K562 (cell line): ENCODE measurements around the gene FOXD2. TPM values are rescaled to one million over a fixed set of nuclear protein-coding genes. Genes with fewer than 3 reads are reported as not detected.

Experiments used
- CEBPG ChIP-seq, 3 experiments: fragments of 200-800 bp in 1 of 3; sonication (Bioruptor generic) in 1 of 3; sonication (generic) in 1 of 3; formaldehyde crosslinking in 1 of 3; IDR thresholded peaks in 2 of 3; conservative IDR thresholded peaks in 1 of 3; 2 replicates each; pipeline versions ENCODE4 v1.6.1 to v1.8.0; 2016 to 2022; ENCODE audit warnings: missing compliant biosample characterization in 2 of 3, missing genetic modification characterization in 2 of 3, mild to moderate bottlenecking in 1 of 3, missing genetic modification reagents in 1 of 3
- CREB1 ChIP-seq, 2 experiments: sonication (generic) in 1 of 2; formaldehyde crosslinking in 1 of 2; IDR thresholded peaks; 2 replicates each; pipeline versions ENCODE4 v1.6.1 to v1.8.0; 2012 to 2022; ENCODE audit warnings: inconsistent platforms in 1 of 2, mild to moderate bottlenecking in 1 of 2, missing genetic modification reagents in 1 of 2, moderate library complexity in 1 of 2
- CSDE1 ChIP-seq, 2 experiments: fragments of 450-650 bp; IDR thresholded peaks; 2 replicates each; pipeline ENCODE4 v1.6.1; 2016; ENCODE audit warnings: mild to moderate bottlenecking in 1 of 2
- DPF2 ChIP-seq: fragments of 450-650 bp; IDR thresholded peaks from 2 replicates; pipeline ENCODE4 v1.6.1; 2016
- VEZF1 ChIP-seq: fragments of 200-800 bp; sonication (Bioruptor generic); IDR thresholded peaks from 2 replicates; pipeline ENCODE4 v1.6.1; 2017; ENCODE audit warnings: missing genetic modification characterization, missing compliant biosample characterization
- ZBED1 ChIP-seq: IDR thresholded peaks from 2 replicates; pipeline ENCODE4 v1.6.1; 2014
- ZBTB8A ChIP-seq: fragments of 450-650 bp; IDR thresholded peaks from 2 replicates; pipeline ENCODE4 v1.6.1; 2018; ENCODE audit warnings: mild to moderate bottlenecking, moderate library complexity; ENCODE audit not compliant: partially characterized antibody
- ZNF174 ChIP-seq: fragments of 250-450 bp; sonication (Bioruptor Pico); IDR thresholded peaks from 2 replicates; pipeline ENCODE4 v1.4.0; 2020; ENCODE audit warnings: mild to moderate bottlenecking
- ZNF217 ChIP-seq: sonication (generic); formaldehyde crosslinking; IDR thresholded peaks from 2 replicates; pipeline ENCODE4 v1.8.0; 2022; ENCODE audit warnings: mild to moderate bottlenecking, missing genetic modification reagents
- ZNF384 ChIP-seq: IDR thresholded peaks from 2 replicates; pipeline ENCODE4 v1.6.1; 2012; ENCODE audit warnings: low read depth, low read length, improper control_type of control experiment
- ZZZ3 ChIP-seq: fragments of 450-650 bp; IDR thresholded peaks from 2 replicates; pipeline ENCODE4 v1.6.1; 2016; ENCODE audit warnings: antibody characterized with exemption, mild to moderate bottlenecking, moderate library complexity
- polyA plus RNA-seq, 8 experiments: library from polyadenylated mRNA; depleted of rRNA in 4 of 8; stranded (reverse) in 5 of 8; unstranded in 3 of 8; fragments of >200 nt; fragmentation: Nextera tagmentation in 2 of 8; fragmentation: Illumina TruSeq in 1 of 8; extraction: Ambion mirVana in 2 of 8; extraction: Trizol in 1 of 8; gene quantifications; 2 replicates each; pipeline versions ENCODE4 v1.2.1 to v1.2.3, GENCODE V29; 2011 to 2014; ENCODE audit warnings: inconsistent platforms in 1 of 8, missing spikeins in 1 of 8
- total RNA-seq, 7 experiments: library from RNA; depleted of rRNA in 6 of 7; stranded (reverse); fragments of >200 nt in 6 of 7; fragmentation: Illumina TruSeq in 2 of 7; extraction: Trizol in 2 of 7; gene quantifications; 2 replicates each; pipeline versions ENCODE4 v1.2.1 to v1.2.3, GENCODE V29; 2011 to 2021; ENCODE audit warnings: low replicate concordance in 1 of 7
- TF ChIP-seq, protein P1 (sequence below): fragments of 200-800 bp; sonication (Bioruptor generic); IDR thresholded peaks from 2 replicates; pipeline ENCODE4 v1.6.1; 2017; ENCODE audit warnings: missing genetic modification characterization, missing compliant biosample characterization
- TF ChIP-seq, protein P2 (sequence below), 2 experiments: fragments of 450-650 bp; IDR thresholded peaks; 2 replicates each; pipeline ENCODE4 v1.6.1; 2016; ENCODE audit warnings: mild to moderate bottlenecking in 2 of 2, borderline replicate concordance in 1 of 2, low read depth in 1 of 2, moderate library complexity in 1 of 2

The FOXD2 gene
- total and polyA plus RNA-seq, 9 of the 15 experiments (the other 6 are each of a cell fraction or from before 2014, with no cell fraction given): 0.06 to 1.2 (median 0.22) TPM

- TF ChIP-seq CREB1 (IDR thresholded peaks at IDR 0.05): no peak
- TF ChIP-seq CREB1 (CRISPR knock-in tag; IDR thresholded peaks at IDR 0.05): no peak
- no peak for TF ChIP-seq CSDE1 (IDR thresholded peaks at IDR 0.05)
- TF ChIP-seq, protein P1, sequence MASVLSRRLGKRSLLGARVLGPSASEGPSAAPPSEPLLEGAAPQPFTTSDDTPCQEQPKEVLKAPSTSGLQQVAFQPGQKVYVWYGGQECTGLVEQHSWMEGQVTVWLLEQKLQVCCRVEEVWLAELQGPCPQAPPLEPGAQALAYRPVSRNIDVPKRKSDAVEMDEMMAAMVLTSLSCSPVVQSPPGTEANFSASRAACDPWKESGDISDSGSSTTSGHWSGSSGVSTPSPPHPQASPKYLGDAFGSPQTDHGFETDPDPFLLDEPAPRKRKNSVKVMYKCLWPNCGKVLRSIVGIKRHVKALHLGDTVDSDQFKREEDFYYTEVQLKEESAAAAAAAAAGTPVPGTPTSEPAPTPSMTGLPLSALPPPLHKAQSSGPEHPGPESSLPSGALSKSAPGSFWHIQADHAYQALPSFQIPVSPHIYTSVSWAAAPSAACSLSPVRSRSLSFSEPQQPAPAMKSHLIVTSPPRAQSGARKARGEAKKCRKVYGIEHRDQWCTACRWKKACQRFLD (CRISPR knock-in tag): 0 out of 2 replicates have a peak, but pooled peaks have one; percentile 1
- TF ChIP-seq DPF2: no peak
- 0 out of 2 replicates have a peak, but pooled peaks have one; percentile 9 for TF ChIP-seq CEBPG (CRISPR knock-in tag; IDR thresholded peaks at IDR 0.05)
- no peak for TF ChIP-seq CEBPG (tag; conservative IDR thresholded peaks at IDR 0.05 in 1 of 2, IDR thresholded peaks at IDR 0.05 in 1 of 2)
- TF ChIP-seq ZNF217 (CRISPR knock-in tag): no peak
- no peak for TF ChIP-seq VEZF1 (CRISPR knock-in tag)
- TF ChIP-seq ZNF174: no peak
- TF ChIP-seq, protein P2, sequence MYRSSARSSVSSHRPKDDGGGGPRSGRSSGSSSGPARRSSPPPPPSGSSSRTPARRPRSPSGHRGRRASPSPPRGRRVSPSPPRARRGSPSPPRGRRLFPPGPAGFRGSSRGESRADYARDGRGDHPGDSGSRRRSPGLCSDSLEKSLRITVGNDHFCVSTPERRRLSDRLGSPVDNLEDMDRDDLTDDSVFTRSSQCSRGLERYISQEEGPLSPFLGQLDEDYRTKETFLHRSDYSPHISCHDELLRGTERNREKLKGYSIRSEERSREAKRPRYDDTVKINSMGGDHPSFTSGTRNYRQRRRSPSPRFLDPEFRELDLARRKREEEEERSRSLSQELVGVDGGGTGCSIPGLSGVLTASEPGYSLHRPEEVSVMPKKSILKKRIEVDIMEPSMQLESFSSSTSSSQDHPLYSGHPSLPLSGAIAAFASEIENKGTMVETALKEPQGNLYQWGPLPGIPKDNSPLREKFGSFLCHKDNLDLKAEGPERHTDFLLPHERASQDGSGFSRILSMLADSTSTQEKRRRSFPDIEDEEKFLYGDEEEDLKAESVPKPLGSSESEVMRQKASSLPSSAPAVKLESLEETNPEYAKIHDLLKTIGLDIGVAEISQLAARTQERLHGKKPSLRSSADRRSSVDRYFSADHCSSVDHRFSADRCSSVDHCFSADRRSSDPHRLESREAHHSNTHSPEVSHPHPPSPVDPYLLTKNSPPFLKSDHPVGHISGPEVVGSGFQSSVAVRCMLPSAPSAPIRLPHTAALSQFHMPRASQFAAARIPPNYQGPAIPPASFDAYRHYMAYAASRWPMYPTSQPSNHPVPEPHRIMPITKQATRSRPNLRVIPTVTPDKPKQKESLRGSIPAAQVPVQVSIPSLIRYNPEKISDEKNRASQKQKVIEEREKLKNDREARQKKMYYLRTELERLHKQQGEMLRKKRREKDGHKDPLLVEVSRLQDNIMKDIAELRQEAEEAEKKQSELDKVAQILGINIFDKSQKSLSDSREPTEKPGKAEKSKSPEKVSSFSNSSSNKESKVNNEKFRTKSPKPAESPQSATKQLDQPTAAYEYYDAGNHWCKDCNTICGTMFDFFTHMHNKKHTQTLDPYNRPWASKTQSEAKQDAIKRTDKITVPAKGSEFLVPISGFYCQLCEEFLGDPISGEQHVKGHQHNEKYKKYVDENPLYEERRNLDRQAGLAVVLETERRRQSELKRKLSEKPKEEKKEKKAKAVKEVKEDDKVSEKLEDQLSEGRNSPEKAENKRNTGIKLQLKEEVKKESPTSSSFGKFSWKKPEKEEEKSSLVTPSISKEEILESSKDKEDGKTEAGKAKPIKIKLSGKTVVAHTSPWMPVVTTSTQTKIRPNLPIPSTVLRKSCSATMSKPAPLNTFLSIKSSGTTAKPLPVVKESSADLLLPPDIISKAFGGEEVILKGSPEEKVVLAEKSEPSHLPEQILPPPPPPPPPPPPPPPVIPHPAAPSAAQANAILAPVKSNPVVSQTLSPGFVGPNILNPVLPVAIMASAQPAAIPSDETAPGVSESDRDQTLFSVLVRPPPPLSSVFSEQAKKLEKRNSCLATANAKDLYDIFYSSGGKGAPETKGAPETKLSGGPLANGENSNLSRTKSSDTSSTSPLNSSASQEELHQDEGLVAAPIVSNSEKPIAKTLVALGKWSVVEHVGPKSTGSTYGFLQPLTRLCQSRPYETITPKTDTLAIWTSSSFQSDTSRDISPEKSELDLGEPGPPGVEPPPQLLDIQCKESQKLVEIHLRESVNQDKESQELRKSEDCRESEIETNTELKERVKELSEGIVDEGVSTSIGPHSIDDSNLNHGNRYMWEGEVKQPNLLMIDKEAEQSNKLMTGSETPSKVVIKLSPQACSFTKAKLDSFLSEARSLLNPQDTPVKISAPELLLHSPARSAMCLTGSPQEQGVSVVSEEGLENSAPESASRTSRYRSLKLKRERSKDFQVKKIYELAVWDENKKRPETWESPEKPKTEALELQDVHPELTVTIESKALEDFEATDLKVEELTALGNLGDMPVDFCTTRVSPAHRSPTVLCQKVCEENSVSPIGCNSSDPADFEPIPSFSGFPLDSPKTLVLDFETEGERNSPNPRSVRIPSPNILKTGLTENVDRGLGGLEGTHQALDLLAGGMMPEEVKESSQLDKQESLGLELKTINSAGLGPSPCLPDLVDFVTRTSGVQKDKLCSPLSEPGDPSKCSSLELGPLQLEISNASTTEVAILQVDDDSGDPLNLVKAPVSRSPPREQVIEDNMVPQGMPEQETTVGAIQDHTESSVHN (IDR thresholded peaks at IDR 0.05; ENCODE audit: borderline replicate concordance in 1 of 2, low read depth in 1 of 2): no peak
- TF ChIP-seq ZBED1: no peak
- TF ChIP-seq ZNF384: no peak
- no peak for TF ChIP-seq ZBTB8A
- TF ChIP-seq ZZZ3: no peak
Measured at GRCh38 chr1:47431534-47431933, 6.3 kb upstream of the FOXD2 start (continued).
